NCI-H2227 (cell line): ENCODE results near the gene GRIP1.
A peak's percentile ranks its signal among the peaks of the same experiment; 100 is the strongest.

Source experiments
- DNase-seq: peaks from one replicate; lab custom pipeline; 2025; ENCODE audit not compliant: unreplicated experiment; lab: John Stamatoyannopoulos, UW

Gene GRIP1

DNA sequence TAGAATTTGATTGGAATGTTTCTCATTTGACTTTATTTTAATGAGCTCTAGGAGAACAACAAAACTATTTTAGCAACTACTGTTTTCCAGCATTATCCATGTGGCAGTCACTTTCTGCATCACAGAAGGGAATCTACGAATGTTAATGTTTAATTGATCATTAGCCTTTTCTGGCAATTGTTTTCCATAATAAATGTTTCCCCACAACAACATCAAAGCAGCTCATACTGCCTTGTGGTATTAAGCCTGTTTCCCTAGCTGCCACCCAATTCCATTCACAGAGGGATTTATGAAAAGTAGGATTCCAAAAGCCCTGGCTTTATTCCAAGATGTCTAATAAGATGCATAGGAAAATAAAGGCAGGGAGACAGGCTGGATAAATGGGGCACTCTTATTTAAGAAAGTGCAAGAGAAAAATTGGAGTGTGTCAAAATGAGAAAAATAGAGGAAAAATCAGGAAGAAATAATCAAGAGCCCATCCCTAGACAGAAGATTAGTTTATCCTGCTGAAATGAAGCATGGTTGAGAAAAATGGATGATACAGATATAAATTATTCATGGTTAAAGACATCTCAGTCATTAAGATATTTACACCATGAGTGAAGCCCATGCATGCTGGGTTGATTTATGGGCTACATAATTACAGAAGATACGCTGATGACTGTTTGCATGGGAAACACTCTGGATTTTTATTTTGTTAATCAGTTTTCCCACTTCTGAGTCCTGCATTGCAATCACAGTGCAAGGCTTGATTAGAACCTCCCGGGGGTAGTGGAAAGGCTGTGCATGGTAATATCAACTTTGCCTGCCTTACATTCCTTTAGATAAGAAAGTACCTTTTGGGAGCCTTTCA, 196.3 kb downstream of the GRIP1 start:
- DNase-seq: no peak

DNA sequence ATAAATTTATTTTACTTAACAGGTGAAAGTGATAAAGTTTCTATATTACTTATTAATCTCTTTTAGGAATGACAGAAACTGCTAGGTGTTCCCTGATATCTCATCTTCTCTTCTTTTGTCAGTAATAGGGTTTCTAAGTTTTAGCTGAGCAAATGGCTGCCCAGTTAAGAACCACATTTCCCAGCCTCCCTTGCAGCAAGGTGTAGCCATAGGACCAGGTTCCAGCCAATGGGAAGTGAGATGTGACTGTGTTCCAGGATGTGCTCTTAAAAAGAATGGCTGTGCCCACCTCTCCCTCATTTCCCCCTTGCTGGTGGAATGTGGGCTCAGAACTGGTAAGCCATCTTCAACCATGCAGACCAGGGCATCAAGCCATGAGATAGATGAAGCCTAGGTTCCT, 210.9 kb downstream of the GRIP1 start:
- no peak for DNase-seq

DNA sequence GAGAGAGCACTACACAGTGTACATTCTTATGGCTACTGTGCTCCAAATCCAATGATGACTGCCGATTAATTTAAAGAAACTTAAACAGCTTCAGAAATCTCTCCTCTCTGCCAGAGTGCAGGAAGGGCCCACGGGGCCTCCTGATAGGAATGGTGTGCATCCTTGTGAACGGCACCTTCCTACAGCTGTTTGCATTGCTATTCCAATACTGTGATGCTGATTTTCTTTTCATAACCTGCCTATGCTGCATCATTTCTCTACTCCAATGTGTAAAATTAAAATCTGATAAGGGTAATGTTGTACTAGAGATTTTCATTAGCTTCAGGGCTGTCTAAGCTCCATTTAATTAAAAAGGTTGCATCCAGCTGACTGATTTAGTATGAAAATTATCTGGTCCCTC, 217.5 kb downstream of the GRIP1 start:
- DNase-seq: no peak

DNA sequence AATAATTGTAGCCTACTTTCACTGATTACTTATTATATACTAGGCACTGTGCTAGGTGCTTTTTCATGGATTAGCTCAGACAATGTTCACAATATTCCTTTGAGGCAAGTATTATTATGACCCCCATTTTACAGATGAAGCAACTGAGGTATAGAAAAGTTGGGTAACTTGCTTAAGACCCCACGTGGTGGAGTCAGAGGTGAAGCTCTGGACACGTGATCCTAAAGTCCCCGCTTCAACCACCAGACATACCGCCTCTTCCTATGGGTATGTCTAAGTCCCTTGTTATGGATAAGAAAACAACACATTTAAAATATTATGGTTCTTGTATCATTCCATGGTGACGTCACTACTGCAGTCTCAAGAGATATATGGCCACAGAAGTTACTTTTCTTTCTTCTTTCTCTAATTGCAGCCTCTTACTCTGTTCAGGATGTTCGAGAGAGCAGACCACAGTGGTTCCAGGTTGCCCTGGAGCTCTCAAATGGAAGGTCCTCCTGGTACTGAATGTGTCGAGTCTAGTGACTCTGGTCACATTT, 218.9 kb downstream of the GRIP1 start:
- DNase-seq: no peak

DNA sequence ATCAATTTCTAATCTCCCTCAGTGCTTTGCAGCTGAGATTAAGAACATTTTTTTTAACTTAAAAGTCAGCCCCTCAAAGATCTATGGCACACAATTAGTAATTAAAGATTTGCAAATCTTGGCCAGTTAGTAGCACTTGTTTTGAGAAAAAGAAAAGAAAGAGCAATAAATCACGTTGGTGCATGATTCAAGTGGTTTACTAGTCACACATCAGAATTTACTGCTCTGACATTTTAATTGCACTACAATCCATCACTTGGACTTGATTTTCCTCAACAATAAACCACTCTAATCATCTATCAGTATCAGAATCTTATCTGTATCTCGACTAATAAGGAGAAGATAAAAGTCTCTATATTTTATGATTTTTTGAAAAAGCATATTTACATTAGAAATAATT, 222.3 kb downstream of the GRIP1 start:
- no peak for DNase-seq

DNA sequence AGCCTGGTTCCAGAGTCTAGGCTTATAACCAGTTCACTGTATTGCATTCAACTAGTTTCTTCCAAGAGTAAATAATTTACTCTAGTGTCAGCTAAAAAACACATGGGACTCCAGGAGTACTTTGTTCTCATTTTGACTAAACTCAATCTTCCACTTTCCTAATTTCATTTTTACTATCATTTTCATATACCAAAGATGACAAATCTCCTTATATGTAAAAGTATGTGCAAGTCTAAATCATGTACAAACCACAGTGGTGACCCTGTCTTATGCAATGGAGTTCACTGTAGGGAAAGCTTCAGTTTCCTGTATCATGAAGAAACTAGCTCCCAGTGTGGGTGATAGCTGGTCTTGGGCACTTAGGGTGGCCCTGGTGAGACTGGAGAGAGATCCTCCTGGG, 225.0 kb downstream of the GRIP1 start:
- no peak for DNase-seq

DNA sequence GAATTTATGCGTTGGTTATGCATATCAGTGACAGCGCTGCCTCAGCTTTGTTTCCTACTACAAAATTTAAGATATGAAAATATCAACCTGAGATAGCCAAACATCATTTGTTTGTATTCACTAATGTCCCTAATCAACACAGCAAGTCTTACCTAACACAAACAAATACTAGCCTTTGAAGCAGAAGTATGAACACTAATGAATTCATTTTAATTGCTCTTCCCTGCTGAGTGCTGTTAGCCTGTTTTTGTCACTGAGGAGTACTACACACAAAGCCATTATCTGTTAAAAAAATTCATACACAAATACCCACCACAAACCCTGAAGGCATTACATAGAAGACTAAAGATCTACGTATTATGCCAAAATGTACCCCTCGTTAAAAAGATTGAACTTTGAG, 225.8 kb downstream of the GRIP1 start:
- DNase-seq: no peak

DNA sequence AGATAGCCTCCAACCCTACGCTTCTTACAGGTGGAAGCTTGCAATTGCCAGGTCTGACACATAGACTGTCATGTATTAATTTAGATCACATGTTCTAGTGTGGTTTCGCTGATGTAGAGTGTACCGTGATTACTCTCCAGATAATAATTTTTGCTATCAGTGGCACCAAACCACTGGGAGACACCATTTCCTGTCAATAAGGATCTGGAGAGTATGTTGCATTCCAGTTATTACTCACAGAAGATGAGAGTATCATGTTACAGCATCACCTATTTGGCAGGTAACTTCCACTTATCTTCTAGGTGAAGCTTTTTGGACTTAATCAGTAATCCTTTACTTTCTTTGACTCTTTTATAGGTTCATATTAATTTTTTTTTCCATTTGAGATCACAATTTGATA, 229.3 kb downstream of the GRIP1 start:
- DNase-seq: no peak

DNA sequence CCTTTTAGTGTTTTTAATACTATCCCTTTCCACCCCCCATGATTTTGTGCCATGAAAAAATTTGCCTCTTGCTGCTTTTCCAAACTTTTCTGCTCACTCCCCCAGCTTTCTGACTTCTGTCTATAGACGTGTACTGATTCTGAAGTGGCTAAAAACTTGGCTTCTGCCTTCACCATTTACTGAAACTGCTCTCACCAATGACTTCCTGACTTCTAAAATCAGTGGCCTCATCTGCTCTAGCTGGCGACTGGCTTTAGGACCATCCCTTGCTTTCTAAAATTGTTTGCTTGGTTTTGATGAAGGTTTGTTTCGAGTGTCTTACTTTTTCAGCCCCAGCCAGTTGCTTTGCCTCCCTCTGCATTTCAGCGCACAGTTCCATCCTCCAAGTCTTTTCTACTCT, 231.2 kb downstream of the GRIP1 start:
- no peak for DNase-seq

DNA sequence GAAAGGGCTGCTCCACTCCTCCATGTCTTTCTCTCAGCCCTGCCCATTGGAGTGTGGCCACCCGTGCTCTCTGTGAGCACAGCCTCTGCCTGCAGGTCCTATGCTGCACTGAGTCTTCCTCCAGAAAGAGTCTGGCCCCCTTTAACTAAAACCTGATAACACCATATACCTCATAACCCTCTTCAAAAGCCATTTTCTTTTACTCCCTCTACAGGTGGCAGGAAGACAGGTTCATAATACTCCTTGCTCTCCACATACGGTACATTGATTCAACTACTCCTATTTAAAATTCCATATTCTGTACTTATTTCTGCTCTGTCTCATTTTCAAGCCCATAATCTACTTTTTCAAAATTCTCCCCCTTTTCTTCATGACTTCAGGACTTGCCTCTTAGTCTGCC, 232.6 kb downstream of the GRIP1 start:
- DNase-seq: no peak

DNA sequence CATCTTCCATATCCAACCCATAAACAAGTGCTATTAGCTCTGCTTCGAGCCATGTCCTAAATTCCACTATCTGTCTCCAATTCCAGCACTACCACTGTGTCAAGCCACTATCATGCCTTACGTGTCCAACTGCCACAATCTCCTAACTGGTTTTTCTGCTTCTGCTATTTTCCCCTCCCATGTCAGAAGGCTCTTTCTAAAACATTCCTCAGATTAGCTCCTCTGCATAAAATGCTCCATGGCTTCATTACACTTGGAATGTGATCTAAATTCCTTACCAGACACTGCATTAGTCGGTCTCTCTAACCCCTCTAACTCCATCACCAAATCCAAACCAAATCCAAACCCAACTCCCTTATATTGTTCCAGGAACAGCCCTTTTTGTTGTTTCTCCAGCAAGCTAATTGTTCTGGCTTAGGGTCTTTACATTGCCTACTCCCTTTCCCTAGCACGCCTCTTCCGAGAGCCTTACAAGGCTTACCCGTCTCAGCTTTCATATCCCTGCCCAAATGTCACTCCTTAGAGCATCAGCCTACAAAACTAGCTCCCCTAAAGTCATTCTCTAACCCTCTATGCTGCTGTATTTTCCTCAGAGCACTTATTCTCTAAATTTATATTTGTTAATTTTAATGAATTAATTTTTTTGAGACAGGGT, 236.8 kb downstream of the GRIP1 start:
- no peak for DNase-seq

DNA sequence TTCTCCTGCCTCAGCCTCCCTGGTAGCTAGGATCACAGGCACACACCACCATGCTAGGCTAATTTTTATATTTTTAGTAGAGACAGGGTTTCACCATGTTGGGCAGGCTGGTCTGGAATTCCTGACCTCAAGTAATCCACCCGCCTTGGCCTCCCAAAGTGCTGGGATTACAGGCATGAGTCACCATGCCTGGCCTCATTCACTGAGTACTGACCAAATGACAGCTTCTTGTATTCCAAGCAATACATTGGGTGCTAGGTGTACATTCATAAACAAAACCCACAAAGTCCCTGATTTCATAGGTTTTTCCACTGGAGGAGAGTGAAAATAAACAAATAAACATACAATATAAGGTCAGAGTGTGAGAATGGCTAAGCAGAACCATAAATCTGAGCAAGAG, 240.3 kb downstream of the GRIP1 start:
- DNase-seq: no peak

DNA sequence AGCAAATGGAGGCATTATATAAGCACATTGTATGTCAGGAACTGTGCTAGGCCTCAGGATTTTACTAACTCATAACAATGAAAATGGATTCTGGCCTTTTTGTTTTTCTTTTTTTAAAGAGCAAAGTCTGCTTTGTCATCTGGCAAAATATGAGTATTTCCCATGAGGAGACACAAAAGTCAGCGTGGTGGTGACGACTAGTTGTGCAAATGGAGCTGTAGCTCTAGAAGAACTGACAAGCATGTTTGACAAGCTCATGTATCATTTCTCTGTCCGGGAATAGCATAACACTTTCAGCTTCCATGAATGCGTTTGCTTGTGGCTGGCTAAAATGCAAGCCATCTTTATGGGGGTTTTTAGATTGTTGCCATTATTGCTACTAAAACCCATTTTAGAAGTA, 248.8 kb downstream of the GRIP1 start:
- no peak for DNase-seq

DNA sequence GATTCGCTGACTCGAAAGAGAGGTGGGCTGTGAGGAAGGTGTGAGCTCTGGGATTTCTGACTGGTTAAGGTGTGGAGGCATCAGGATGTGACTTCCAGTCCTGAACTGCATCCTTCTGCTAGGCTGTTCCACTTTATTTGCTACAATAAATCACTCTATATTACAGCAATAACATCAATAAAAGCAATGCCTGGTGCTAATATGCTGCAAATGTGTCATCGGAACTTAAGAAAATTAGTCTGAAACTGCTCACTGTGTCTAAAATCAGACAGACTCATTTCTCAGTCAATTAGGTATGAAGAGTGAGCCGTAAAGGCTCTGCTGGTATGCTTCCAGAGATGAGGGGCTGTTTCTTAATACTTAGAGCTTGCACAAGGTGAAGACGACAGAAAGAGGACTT, 250.0 kb downstream of the GRIP1 start:
- DNase-seq: no peak

DNA sequence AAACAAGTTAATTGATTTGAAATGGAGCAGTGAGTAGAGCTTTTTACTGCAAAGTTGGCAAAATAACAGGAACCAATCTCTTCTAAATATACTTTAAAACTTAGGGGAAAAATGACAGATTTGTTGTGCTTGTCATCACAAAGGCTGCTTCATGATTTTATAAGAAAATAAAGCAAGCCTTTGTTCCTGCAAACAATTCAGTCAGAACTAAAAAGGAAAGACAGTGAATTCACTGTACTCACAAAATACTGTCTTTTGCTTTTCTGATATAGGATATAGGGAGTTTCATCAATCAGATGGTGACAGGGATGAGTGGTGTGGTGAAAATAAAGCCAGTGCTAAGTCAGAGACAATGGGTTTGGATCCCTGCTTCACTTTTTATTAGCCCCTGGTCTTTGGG, 250.6 kb downstream of the GRIP1 start:
- DNase-seq: no peak

DNA sequence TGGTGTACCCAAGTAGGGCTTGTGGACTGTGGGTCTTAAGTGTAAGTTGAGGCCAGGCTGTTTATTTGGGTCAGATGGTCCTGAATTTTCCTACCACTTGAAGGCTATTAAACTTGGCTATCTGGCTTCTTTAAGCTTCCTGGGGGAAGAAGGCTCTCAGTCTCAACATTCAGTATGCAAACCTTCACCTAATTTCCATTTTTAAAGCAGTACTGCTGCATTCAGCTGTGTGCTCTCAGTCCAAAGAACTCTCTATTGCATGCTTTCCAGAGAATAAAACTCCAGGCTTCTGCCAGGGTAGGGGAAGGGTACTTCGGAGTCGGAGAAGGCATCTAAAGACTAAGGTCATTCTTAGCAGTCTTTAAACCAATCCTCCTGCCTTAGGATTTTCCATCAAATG, 252.2 kb downstream of the GRIP1 start:
- DNase-seq: no peak

DNA sequence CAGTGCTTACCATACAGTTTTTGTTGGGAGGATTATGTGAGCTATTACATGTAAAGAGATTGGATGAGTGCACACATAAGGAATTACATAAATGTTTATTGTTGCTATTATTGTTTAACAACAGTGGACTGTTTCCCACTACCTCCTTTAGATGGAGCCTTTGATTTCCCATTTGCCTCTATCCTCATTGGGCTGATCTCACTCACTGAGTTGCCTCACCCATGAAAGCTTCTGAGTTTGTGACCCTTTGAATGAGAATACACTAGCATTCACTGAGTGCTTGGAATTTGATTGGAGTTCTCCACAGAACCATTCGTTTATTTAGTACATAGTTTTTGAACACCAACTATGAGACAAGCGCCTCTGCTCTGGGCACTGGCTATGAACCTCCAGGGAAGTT, 255.6 kb downstream of the GRIP1 start:
- DNase-seq: no peak

DNA sequence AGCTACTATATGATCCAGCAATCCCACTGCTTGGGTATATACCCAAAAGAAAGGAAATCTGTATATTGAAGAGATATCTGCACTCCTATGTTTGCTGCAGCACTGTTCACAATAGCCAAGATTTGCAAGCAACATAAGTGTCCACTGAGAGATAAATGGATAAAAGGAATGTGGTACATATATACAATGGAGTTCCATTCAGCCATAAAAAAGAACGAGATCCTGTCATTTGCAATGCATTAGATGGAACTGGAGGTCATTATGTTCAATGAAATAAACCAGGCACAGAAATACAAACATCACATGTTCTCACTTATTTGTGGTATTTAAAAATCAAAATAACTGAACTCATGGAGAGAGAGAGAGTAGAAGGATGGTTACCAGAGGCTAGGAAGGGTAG, 260.0 kb downstream of the GRIP1 start:
- no peak for DNase-seq

DNA sequence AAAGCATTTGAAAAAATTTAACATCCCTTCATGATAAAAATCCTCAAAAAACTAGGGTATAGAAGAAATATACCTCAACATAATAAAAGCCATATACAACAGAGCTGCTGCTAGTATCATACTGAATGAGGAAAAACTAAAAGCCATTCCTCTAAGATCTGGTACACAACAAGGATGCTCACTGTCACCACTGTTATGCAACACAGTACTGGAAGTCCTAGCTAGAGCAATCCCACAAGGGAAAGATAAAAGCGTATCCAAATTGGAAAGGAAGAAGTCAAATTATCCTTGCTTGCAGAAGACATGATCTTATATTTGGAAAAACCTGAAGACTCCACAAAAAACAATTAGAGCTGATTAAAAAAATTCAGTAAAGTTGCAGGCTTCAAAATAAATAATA, 261.7 kb downstream of the GRIP1 start:
- DNase-seq: no peak

DNA sequence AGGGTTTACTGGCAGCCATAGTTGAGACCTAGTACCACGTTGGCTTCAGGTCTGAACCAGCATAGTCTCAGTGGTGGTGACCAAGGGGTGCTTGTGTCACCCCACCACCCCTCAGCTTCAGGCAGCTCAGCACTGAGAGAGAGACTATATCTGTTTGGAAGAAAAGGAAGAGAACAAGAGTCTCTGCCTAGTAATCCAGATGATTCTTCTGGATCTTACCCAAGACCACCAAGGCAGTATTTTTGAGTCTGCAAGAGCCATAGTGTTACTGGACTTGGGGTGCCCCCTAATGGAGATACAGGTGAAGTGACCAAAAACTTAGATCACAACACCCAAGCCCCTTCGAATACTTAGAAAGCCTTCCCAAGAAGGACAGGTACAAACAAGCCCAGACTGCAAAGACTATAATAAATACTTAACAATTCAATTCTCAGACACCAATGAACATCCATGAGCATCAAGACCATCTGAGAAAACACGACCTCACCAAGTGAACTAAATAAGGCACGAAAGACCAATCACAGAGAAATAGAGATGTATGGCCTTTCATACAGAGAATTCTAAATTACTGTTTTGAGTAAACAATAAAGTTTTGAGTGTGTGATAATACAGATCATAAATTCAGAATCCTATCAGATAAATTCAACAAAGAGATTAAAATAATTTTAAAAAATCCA, 269.5 kb downstream of the GRIP1 start:
- peak; percentile 25 for DNase-seq

DNA sequence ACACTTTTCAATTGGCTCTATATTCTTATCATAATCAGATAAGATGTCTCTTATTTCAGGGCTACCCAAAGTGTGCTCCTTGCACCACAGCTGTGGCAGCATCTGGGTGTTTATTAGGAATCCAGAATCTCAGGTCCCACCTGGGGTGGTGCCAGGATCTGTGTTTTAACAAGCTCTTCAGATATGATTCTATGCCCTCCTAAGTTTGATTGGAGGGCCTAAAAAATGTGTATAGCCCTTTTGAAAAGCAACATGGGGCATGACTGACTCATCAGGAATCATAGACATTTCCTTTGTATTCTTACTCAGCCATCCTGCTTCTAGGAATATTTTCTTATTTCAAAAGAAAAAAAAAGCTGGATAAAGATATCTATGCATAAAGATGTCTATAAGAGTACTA, 273.5 kb downstream of the GRIP1 start:
- DNase-seq: no peak

DNA sequence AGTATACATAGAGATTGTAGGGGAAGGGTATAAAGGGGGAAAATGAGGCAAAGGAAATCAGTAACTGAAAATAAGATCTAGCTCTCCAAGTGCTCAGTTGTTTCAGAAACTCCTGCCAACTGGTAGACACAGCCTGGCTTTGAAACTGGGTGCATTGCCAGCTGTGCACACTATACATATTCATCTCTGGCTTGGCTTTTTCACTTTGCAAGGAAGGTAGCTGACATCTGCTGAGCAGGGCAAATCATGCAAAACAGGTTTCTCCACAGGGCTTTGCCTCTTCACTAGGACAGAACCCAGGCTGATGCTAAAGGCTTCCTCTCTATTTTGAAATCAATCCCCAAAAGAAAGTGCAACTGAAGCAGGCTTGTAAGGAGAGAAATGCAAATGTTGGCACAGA, 275.1 kb downstream of the GRIP1 start:
- DNase-seq: no peak
